Panc1 (cell line): Measurements from ENCODE around the gene KRTAP10-2. TPM values are rescaled to one million over a fixed set of nuclear protein-coding genes. Genes with fewer than 3 reads are reported as not detected.

ENCODE experiments used
- ATAC-seq: fragments of 200-7000 bp; cut with Tn5 transposase; 2 replicates; pipeline ENCODE4 v1.9.1; 2020; ENCODE audit warnings: mild to moderate bottlenecking, moderate library complexity
- BruUV-seq: library from RNA; stranded (reverse); fragments of 400-500 nt; replicated peaks from 2 replicates; lab custom pipeline; 2021; lab: Mats Ljungman, UMichigan
- CTCF ChIA-PET: fragments of 300-600 bp; sonication (Branson Sonifier 250); formaldehyde crosslinking; loops from one replicate; lab custom pipeline; 2022; ENCODE audit warnings: antibody characterized with exemption; lab: Charles Lee
- POLR2A ChIA-PET: fragments of 300-600 bp; sonication (Branson Sonifier 250); formaldehyde crosslinking; loops from one replicate; lab custom pipeline; 2022; ENCODE audit warnings: antibody characterized with exemption; lab: Charles Lee
- DNase-seq: peaks from one replicate; pipeline ENCODE4 v3.0.0-alpha.2; 2010; ENCODE audit warnings: low read depth, low spot score
- H3K27ac ChIP-seq: 2 replicates; pipeline ENCODE4 v1.5.1; 2011; ENCODE audit warnings: mild to moderate bottlenecking, low read length, inconsistent platforms
- H3K27me3 ChIP-seq: fragments of 200-500 bp; sonication (Bioruptor generic); 2 replicates; pipeline ENCODE4 v1.6.0; 2014; ENCODE audit warnings: low read length, inconsistent platforms; ENCODE audit not compliant: control insufficient read depth, insufficient read depth
- H3K36me3 ChIP-seq: fragments of 200-500 bp; sonication (Bioruptor generic); 2 replicates; pipeline ENCODE4 v1.5.1; 2014; ENCODE audit warnings: inconsistent platforms, mild to moderate bottlenecking, low read length, moderate library complexity; ENCODE audit not compliant: control insufficient read depth, insufficient read depth
- H3K4me1 ChIP-seq: 2 replicates; pipeline ENCODE4 v1.5.1; 2011; ENCODE audit warnings: inconsistent platforms, mild to moderate bottlenecking, low read length, moderate library complexity; ENCODE audit not compliant: control insufficient read depth, insufficient read depth
- H3K4me3 ChIP-seq, 2 experiments: 2 replicates each; pipeline ENCODE4 v1.5.1; 2011 to 2012; ENCODE audit warnings: low read depth in 2 of 2, low read length in 2 of 2, mild to moderate bottlenecking in 2 of 2, inconsistent platforms in 1 of 2, moderate library complexity in 1 of 2
- H3K9me3 ChIP-seq: fragments of 200-500 bp; sonication (Bioruptor generic); 2 replicates; pipeline ENCODE4 v1.5.1; 2014; ENCODE audit warnings: low read depth, mild to moderate bottlenecking, inconsistent platforms, low read length, moderate library complexity; ENCODE audit not compliant: control insufficient read depth, insufficient read depth
- CTCF ChIP-seq: fragments of 450-650 bp; IDR thresholded peaks from 2 replicates; pipeline ENCODE4 v1.5.1; 2017; ENCODE audit warnings: mild to moderate bottlenecking
- POLR2AphosphoS5 ChIP-seq: IDR thresholded peaks from 2 replicates; pipeline ENCODE4 v1.6.1; 2012; ENCODE audit warnings: mild to moderate bottlenecking, low read depth, low read length, moderate library complexity
- REST ChIP-seq, 2 experiments: IDR thresholded peaks; 2 replicates each; pipeline ENCODE4 v1.6.1; 2011 to 2012; ENCODE audit warnings: low read depth in 2 of 2, control low read depth in 1 of 2, low read length in 1 of 2, mild to moderate bottlenecking in 1 of 2, moderate library complexity in 1 of 2; ENCODE audit not compliant: insufficient read depth in 1 of 2
- SIN3A ChIP-seq: IDR thresholded peaks from 2 replicates; pipeline ENCODE4 v1.6.1; 2012; ENCODE audit warnings: low read depth, mild to moderate bottlenecking, low read length, moderate library complexity, borderline replicate concordance; ENCODE audit not compliant: insufficient read depth
- TCF7L2 ChIP-seq: IDR thresholded peaks from 2 replicates; pipeline ENCODE4 v1.6.1; 2011; ENCODE audit warnings: mild to moderate bottlenecking, low read depth, low read length, inconsistent platforms
- in situ Hi-C: cut with HindIII; loops from 2 replicates; pipeline ENCODE4 v1.10.0; 2016; ENCODE audit warnings: low sequenced_read_pairs, low pct_unique_long_range_greater_than_20kb
- intact Hi-C: fragments of 100-400 bp; cut with micrococcal nuclease; formaldehyde crosslinking; loops from one replicate; pipeline ENCODE4 v1.10.0; 2022; ENCODE audit not compliant: unreplicated experiment
- total RNA-seq: library from RNA; stranded (reverse); gene quantifications from one replicate; pipeline ENCODE4 v1.2.1, GENCODE V29; 2021; ENCODE audit not compliant: unreplicated experiment

KRTAP10-2 gene
- total RNA-seq, 1 experiment from 2014 or later: not detected

- TF ChIP-seq SIN3A (no peak), TCF7L2 (no peak), POLR2AphosphoS5 (no peak), REST (IDR thresholded peaks at IDR 0.05; ENCODE audit: insufficient read depth in 1 of 2, low read depth in 2 of 2, low read length in 1 of 2) (no peak)
- no peak for DNase-seq
- Histone ChIP-seq H3K9me3 (no peaks in the 10 kb centered on the region), H3K4me3 (no peak overlapping the region), H3K36me3 (no peaks in the 10 kb centered on the region), H3K27me3 (no peaks in the 10 kb centered on the region), H3K4me1 (no peaks in the 10 kb centered on the region), H3K27ac (no peak overlapping the region)
- intact Hi-C loops (no loop called here), in situ Hi-C loops (no loop called here)
- CTCF ChIA-PET: interaction anchor here (0.6 kb wide), 1 partner anchor 98 kb away, joined by 10 read pairs; the partner anchor contains the start of gene KRTAP10-9
- no TSS peak for BruUV-seq
- ATAC-seq: no peak
- POLR2A ChIA-PET: no interaction called here
These were observed 22.3 kb downstream of the KRTAP10-2 start for GRCh38 chr21:44529011-44529421.

GRCh38 chr21:44528634-44528995, 22.7 kb downstream of the KRTAP10-2 start:
- no peak for ATAC-seq
- intact Hi-C loops: no loop called here

More at GRCh38 chr21:44528634-44528995, 22.7 kb downstream of the KRTAP10-2 start:
- Histone ChIP-seq H3K36me3 (no peaks in the 10 kb centered on the region), H3K27me3 (no peaks in the 10 kb centered on the region), H3K27ac (no peak overlapping the region), H3K4me3 (no peak overlapping the region), H3K4me1 (no peaks in the 10 kb centered on the region), H3K9me3 (no peaks in the 10 kb centered on the region)
- ChIA-PET CTCF (no interaction called here), POLR2A (no interaction called here)
- BruUV-seq: no TSS peak
- DNase-seq: no peak
- in situ Hi-C loops: no loop called here
- TF ChIP-seq CTCF: no peak
- no peak for TF ChIP-seq POLR2AphosphoS5
- no peak for TF ChIP-seq REST (IDR thresholded peaks at IDR 0.05; ENCODE audit: insufficient read depth in 1 of 2, low read depth in 2 of 2, low read length in 1 of 2)
- no peak for TF ChIP-seq TCF7L2
- no peak for TF ChIP-seq SIN3A
